Measurements from ENCODE around the gene PTPRH. TPM values are rescaled to one million over a fixed set of nuclear protein-coding genes. Genes with fewer than 3 reads are reported as not detected.

Gene PTPRH
- polyA plus RNA-seq, 1 donor from 2014 or later = 0.54 TPM

- Histone ChIP-seq H3K27ac (ENCODE audit: low read length) (no peak overlapping the region), H3K27me3 (ENCODE audit: insufficient read depth, low read depth, low read length) (no peaks in the 10 kb centered on the region), H3K9ac (ENCODE audit: low read length) (no peak overlapping the region), H3K4me2 (ENCODE audit: low read length) (no peak overlapping the region), H3K9me2 (ENCODE audit: insufficient read depth, low read length) (no peaks in the 10 kb centered on the region), H3F3A (ENCODE audit: insufficient read depth, low read length, poor library complexity, severe bottlenecking) (no peaks in the 10 kb centered on the region), H3K9me3 (ENCODE audit: low read length) (no peaks in the 10 kb centered on the region), H2AFZ (ENCODE audit: low read depth, low read length) (no peak overlapping the region), H3K79me2 (replicated peaks; ENCODE audit: insufficient read depth, low read length) (peaks cover 59% of the 10 kb centered on the region), H3K36me3 (ENCODE audit: insufficient read depth, low read length) (no peaks in the 10 kb centered on the region), H3K4me3 (ENCODE audit: low read length) (no peak overlapping the region), H4K20me1 (ENCODE audit: insufficient read depth) (peaks cover 6% of the 10 kb centered on the region)
- TF ChIP-seq TAF1 (IDR thresholded peaks at IDR 0.05; ENCODE audit: low read depth) (no peak), MXI1 (conservative IDR thresholded peaks at IDR 0.05; ENCODE audit: poor library complexity, severe bottlenecking) (no peak), REST (IDR thresholded peaks at IDR 0.05; ENCODE audit: borderline replicate concordance) (no peak), CTCF (IDR thresholded peaks at IDR 0.05; ENCODE audit: poor library complexity, severe bottlenecking) (no peak), EZH2 (IDR thresholded peaks at IDR 0.05; ENCODE audit: borderline replicate concordance, insufficient read depth, low read length, poor library complexity, severe bottlenecking) (no peak), POLR2AphosphoS5 (IDR thresholded peaks at IDR 0.05) (no peak), SMC3 (conservative IDR thresholded peaks at IDR 0.05; ENCODE audit: poor library complexity) (no peak), RAD21 (conservative IDR thresholded peaks at IDR 0.05) (no peak), EP300 (conservative IDR thresholded peaks at IDR 0.05; ENCODE audit: poor library complexity, severe bottlenecking) (no peak)
Measured at GRCh38 chr19:55251341-55252081, 42.2 kb upstream of the PTPRH start.

GRCh38 chr19:55250262-55251036 lies 41.1 kb upstream of the PTPRH start:
- H3K79me2 ChIP-seq (replicated peaks; ENCODE audit: insufficient read depth, low read length) = peaks cover 49% of the 10 kb centered on the region
- H3K9me2 ChIP-seq (ENCODE audit: insufficient read depth, low read length) = no peaks in the 10 kb centered on the region
- no peaks in the 10 kb centered on the region for H3K27me3 ChIP-seq (ENCODE audit: insufficient read depth, low read depth, low read length)
- no peaks in the 10 kb centered on the region for H3K9me3 ChIP-seq (ENCODE audit: low read length)
- H3K4me3 ChIP-seq (ENCODE audit: low read length) = no peak overlapping the region
- no peak overlapping the region for H3K27ac ChIP-seq (ENCODE audit: low read length)
- no peaks in the 10 kb centered on the region for H3F3A ChIP-seq (ENCODE audit: insufficient read depth, low read length, poor library complexity, severe bottlenecking)
- no peaks in the 10 kb centered on the region for H3K36me3 ChIP-seq (ENCODE audit: insufficient read depth, low read length)
- H2AFZ ChIP-seq (ENCODE audit: low read depth, low read length) = no peak overlapping the region
- H3K4me2 ChIP-seq (ENCODE audit: low read length) = no peak overlapping the region
- H4K20me1 ChIP-seq (ENCODE audit: insufficient read depth) = no peaks in the 10 kb centered on the region
- no peak overlapping the region for H3K9ac ChIP-seq (ENCODE audit: low read length)
- TF ChIP-seq EZH2 (IDR thresholded peaks at IDR 0.05; ENCODE audit: borderline replicate concordance, insufficient read depth, low read length, poor library complexity, severe bottlenecking) (no peak), CTCF (IDR thresholded peaks at IDR 0.05; ENCODE audit: poor library complexity, severe bottlenecking) (no peak), POLR2AphosphoS5 (IDR thresholded peaks at IDR 0.05) (no peak), TAF1 (IDR thresholded peaks at IDR 0.05; ENCODE audit: low read depth) (no peak), RAD21 (conservative IDR thresholded peaks at IDR 0.05) (no peak), EP300 (conservative IDR thresholded peaks at IDR 0.05; ENCODE audit: poor library complexity, severe bottlenecking) (no peak), SMC3 (conservative IDR thresholded peaks at IDR 0.05; ENCODE audit: poor library complexity) (no peak), MXI1 (conservative IDR thresholded peaks at IDR 0.05; ENCODE audit: poor library complexity, severe bottlenecking) (no peak), REST (IDR thresholded peaks at IDR 0.05; ENCODE audit: borderline replicate concordance) (no peak)

Data from neural cell (in vitro differentiated cells).